ENCODE measurements around the gene LRRC26.

The LRRC26 gene

DNA sequence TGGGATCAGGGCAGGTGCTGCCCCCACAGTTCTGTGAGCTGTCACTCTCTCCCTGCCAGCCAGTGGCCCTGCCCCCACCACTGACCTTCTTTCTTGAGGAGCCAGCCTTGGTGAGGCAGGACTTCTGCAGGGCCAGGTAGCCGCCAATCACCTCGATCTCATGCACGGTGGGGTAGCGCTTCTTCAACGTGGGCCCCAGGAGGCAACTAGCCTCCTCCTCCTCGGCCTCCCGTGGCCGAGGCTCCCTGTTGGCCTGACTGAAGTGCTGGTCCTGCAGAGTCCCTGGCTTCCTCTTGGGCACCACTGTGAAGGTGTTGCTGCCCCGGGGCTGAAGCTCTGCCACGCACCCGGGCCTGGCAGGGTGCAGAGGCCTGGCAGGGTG is 29.0 kb upstream of the LRRC26 start:
- no peak for DNase-seq (ENCODE audit: low spot score)

- DNase-seq (ENCODE audit: low spot score), result no peak
Measured at GRCh38 chr9:137198051-137198901, 28.4 kb upstream of the LRRC26 start.

GRCh38 chr9:137195525-137196220 is 25.8 kb upstream of the LRRC26 start:
- DNase-seq (ENCODE audit: low spot score), result no peak

- DNase-seq (ENCODE audit: low spot score), result no peak
Measured at GRCh38 chr9:137194909-137195308, 25.1 kb upstream of the LRRC26 start.

- DNase-seq (ENCODE audit: low spot score), result no peak
Measured at GRCh38 chr9:137194388-137194787, 24.5 kb upstream of the LRRC26 start.

- no peak for DNase-seq (ENCODE audit: low spot score)
Measured at GRCh38 chr9:137193771-137194170, 23.9 kb upstream of the LRRC26 start.

DNA sequence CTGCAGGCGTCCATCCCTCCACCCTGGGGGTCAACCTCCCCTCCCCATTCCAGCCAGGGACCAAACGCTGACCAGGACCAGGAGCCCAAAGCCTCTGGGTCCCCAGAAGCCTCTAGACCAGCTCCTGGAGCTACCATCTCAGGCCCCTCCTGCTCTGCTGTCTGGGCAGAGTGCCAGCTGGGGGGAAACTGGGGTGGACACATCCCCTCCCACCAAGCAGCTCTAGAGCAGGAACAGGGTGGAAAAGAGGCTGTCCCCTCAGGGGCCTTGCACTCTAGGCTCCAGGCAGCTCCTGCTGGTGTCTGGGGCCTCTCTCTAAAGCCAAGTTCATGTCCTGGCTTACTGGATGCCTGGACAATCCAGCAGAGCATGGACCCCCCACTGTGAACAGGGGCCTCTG is 23.0 kb upstream of the LRRC26 start:
- DNase-seq (ENCODE audit: low spot score), result no peak

GRCh38 chr9:137192448-137192780 is 22.6 kb upstream of the LRRC26 start:
- DNase-seq (ENCODE audit: low spot score), result no peak

- DNase-seq (ENCODE audit: low spot score), result no peak
Measured at GRCh38 chr9:137191691-137192447, 22.0 kb upstream of the LRRC26 start.

DNA sequence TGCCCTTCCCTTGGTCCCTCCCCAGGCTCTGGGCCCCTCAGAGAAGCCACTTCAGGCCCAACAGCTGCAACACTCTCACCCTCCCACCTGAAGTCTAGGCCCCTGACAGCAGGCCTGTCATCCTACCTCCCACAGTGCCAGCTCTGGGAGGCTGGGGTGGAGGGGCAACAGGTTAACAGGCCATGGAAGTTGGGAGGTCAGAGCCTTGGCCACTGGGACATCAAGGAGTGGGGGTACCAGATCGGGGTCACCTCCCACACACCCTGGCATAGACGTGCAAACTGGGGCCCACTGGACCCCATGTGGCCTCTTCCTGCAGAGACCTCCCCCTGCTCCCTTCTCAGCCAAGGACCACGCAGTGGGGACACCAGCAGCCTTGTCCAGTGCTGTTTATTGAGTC is 21.4 kb upstream of the LRRC26 start:
- no peak for DNase-seq (ENCODE audit: low spot score)

- DNase-seq (ENCODE audit: low spot score), result no peak
Measured at GRCh38 chr9:137190315-137190856, 20.5 kb upstream of the LRRC26 start.

- DNase-seq (ENCODE audit: low spot score), result no peak
Measured at GRCh38 chr9:137189297-137190295, 19.7 kb upstream of the LRRC26 start.

DNA sequence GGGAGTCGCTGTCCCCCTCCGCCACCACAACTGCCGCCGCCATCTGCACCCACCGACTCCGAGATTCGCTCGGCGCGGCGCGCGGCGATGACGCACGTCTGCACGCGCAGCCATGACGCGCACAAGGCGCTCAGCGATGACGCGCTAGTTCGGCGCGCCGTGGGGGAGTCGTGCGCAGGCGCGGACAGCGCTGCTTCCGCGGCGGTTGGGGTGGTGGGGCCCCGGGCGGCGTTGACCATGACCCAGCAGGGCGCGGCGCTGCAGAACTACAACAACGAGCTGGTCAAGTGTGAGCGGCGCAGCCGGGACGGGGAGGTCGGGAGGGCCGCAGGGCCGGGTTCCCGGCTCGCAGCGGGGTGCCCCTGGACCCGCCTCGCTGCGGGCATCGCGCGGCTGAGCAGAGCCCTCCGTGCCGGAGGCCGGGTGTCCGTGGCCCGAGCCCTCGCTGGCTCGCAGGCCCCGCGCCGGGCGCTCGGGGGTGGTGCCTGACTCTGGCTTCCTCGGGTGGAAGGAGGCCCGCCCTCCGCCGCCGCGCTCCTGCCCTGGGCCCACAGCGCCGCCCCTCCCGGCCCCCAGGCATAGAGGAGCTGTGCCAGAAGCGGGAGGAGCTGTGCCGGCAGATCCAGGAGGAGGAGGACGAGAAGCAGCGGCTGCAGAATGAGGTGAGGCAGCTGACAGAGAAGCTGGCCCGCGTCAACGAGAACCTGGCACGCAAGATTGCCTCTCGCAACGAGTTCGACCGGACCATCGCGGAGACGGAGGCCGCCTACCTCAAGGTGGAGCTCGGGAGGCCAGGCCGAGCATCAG is 18.8 kb upstream of the LRRC26 start, which contains the start of the genes ANAPC2 and SSNA1:
Gene ANAPC2 (minus strand): TSS at position 71 of the 807 bp plus-strand sequence. CDS start 28 bp downstream, at position 43.
Gene SSNA1 (plus strand): TSS at position 187 of the 807 bp plus-strand sequence. CDS start 51 bp downstream, at position 238.
- peak; percentile 98 for DNase-seq (ENCODE audit: low spot score)

DNA sequence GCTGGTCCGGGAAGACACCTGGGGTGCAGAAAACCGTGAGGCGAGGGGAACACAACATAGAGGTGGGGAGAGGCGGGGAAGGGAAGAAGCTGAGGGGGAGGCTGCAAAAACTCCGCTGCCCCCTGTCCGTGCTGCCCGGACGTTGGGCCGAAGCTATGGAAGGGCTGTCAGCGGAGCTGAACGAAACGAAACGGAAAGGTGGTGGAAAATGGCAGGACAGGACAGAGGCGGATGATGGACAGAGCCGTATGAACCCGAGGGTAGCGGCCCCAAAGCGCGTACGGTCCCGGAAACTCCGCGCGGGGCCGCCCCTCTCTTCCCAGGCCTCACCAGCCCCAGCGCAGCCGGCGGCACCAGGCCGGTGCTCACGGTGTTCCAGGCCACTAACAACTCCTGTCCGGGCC is 18.2 kb upstream of the LRRC26 start:
- DNase-seq (ENCODE audit: low spot score), result no peak

- no peak for DNase-seq (ENCODE audit: low spot score)
Measured at GRCh38 chr9:137187386-137187785, 17.5 kb upstream of the LRRC26 start.

- DNase-seq (ENCODE audit: low spot score), result no peak
Measured at GRCh38 chr9:137186385-137186784, 16.5 kb upstream of the LRRC26 start.

- no peak for DNase-seq (ENCODE audit: low spot score)
Measured at GRCh38 chr9:137185921-137186320, 16.1 kb upstream of the LRRC26 start.

GRCh38 chr9:137184881-137185660 is 15.2 kb upstream of the LRRC26 start:
- no peak for DNase-seq (ENCODE audit: low spot score)

- no peak for DNase-seq (ENCODE audit: low spot score)
Measured at GRCh38 chr9:137183980-137184595, 14.2 kb upstream of the LRRC26 start.
